Stimulated activated CD4-positive, alpha-beta T cell treated with anti-CD3 and anti-CD28 coated beads, Interleukin-4, amount 100 ng/mL, for 4 hours (primary cell): ENCODE measurements around the gene ACTMAP.

Source experiments
- DNase-seq, 2 experiments: peaks; one replicate each; pipeline ENCODE4 v3.0.0-alpha.2; 2020

The ACTMAP gene

DNA sequence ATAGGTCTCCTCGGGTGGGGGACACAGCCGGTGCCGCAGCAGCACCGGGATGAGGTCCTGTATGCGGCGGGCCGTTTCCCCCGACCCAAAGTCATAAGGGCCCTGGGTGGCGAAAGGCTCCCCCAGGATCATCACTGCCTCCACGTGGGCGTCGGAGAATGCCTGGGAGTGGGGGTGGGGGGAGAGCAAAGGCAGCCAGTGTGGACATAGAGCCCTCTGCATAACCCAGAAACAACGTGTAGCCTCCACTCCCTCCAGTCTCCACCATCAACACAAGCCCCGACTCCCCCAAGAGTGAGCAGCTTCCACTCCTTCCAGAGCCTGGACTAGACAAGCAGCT lies 58.1 kb downstream of the ACTMAP start:
- no peak for DNase-seq

DNA sequence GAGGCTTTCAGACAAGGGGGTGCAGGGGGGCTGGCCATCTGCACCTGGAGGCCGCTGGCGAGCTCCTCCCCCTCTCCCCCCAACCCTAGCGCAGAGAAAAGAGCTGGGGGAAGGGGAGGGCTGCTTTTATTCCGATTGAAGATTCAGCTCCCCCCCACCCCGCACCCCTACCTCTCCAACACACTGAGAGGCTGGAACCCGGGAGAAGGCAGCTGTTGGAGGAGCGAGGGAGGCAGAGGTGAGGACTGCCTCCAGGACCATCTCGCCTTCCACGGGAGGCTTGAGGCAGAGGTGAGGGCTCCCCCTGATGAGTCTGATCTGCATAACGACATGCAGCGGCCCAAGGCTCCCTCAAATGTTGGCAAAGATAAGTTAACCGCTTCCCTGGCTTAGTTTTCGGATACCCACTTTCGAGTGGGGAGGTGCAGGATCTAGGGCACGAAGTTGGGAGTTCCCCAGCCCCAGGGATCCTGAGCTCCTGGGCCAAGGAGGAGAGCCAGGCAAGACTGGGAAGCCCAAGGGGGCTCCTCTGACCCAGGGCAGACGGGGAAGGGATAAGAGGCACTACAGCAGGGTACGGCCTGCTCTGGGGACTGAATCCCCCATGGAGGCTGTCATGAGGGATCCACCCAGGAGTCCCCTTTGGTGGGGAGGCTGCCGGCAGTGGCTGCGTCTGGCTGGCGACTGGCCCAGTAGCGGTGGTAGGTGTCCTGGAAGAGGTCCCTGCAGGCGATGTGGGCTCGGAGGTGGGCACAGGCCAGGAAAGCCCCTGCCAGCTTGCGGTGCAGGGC lies 58.7 kb downstream of the ACTMAP start:
- DNase-seq: no peak
